Lung (tissue), 12 donors: ENCODE data around the gene ING4. TPM values are rescaled to one million over a fixed set of nuclear protein-coding genes. Genes with fewer than 3 reads are reported as not detected.

ENCODE experiments used
- ATAC-seq: fragments of 200-7000 bp; cut with Tn5 transposase; one replicate; pipeline ENCODE4 v1.9.1; 2020; ENCODE audit warnings: moderate number of reproducible peaks; ENCODE audit not compliant: insufficient read depth, low FRiP score
- DNase-seq, 3 donors: peaks; one replicate each; pipeline ENCODE4 v3.0.0-alpha.2; 2013 to 2017
- H3K27ac ChIP-seq, 2 donors: one replicate each; pipeline ENCODE4 v1.5.1; 2013; ENCODE audit warnings: mild to moderate bottlenecking in 2 of 2, moderate library complexity in 2 of 2, control low read depth in 1 of 2, inconsistent platforms in 1 of 2, low read depth in 1 of 2, low read length in 1 of 2
- H3K27me3 ChIP-seq, 3 donors: one replicate each; pipeline ENCODE4 v1.5.1; 2013; ENCODE audit warnings: low read length in 2 of 3; ENCODE audit not compliant: control insufficient read depth in 3 of 3, insufficient read depth in 3 of 3
- H3K36me3 ChIP-seq, 4 donors: one replicate each; pipeline ENCODE4 v1.5.1; 2013; ENCODE audit warnings: low read length in 4 of 4, mild to moderate bottlenecking in 1 of 4, moderate library complexity in 1 of 4; ENCODE audit not compliant: control insufficient read depth in 4 of 4, insufficient read depth in 4 of 4
- H3K4me1 ChIP-seq, 5 donors: one replicate each; pipeline ENCODE4 v1.5.1; 2013; ENCODE audit warnings: low read length in 5 of 5, mild to moderate bottlenecking in 2 of 5, moderate library complexity in 1 of 5; ENCODE audit not compliant: control insufficient read depth in 5 of 5, insufficient read depth in 5 of 5
- H3K4me3 ChIP-seq: one replicate; pipeline ENCODE4 v1.5.1; 2013; ENCODE audit warnings: mild to moderate bottlenecking, control low read depth, moderate library complexity
- H3K9ac ChIP-seq, 2 donors: one replicate each; pipeline ENCODE4 v1.5.1; 2013; ENCODE audit warnings: low read length in 2 of 2, control low read depth in 1 of 2; ENCODE audit not compliant: insufficient read depth in 1 of 2
- H3K9me3 ChIP-seq, 4 donors: one replicate each; pipeline ENCODE4 v1.5.1; 2013; ENCODE audit warnings: low read length in 3 of 4, mild to moderate bottlenecking in 1 of 4, moderate library complexity in 1 of 4; ENCODE audit not compliant: control insufficient read depth in 4 of 4, insufficient read depth in 3 of 4
- CTCF ChIP-seq: IDR thresholded peaks from 2 replicates; pipeline ENCODE4 v1.5.1; 2012; ENCODE audit warnings: mild to moderate bottlenecking; ENCODE audit errors: control extremely low read depth, extremely low read depth
- WGBS, 2 donors: extraction: QIAGEN DNeasy Blood & Tissue Kit; methylation state at CpG; one replicate each; pipeline ENCODE4 v1.1.7; 2013; 5-methylcytosine and 5-hydroxymethylcytosine counted together
- polyA plus RNA-seq, 2 donors: library from polyadenylated mRNA; stranded (reverse); fragments of 200-250 nt; gene quantifications; one replicate each; pipeline ENCODE4 v1.2.1, GENCODE V29; 2013
- total RNA-seq, 2 donors: library from RNA; depleted of rRNA in 1 of 2; stranded (reverse); fragments of >200 nt in 1 of 2; gene quantifications; one replicate each; pipeline ENCODE4 v1.2.1, GENCODE V29; 2014 to 2021
- donor health status: control.
- donor health status: control.
- donor health status: Bipolar disorder and iron deficiency.
- donor health status: healthy.
- donor health status: DM: yes; HTN: yes; CAD: no.

ING4 gene
- total and polyA plus RNA-seq, 4 donors: 20.3 to 74.3 (median 27.0) TPM

GRCh38 chr12:6612247-6612646 is 50.7 kb downstream of the ING4 start:
- H3K4me1 ChIP-seq: peaks cover 7 to 36% (median 17%) of the 10 kb centered on the region in 5 donors
- WGBS, 2 donors: 65 to 66% methylated on average over 6 of the region's 6 CpGs
- TF ChIP-seq CTCF: no peak
- peak overlapping the region in 1 of 2 donors; percentile 86 for H3K27ac ChIP-seq
- H3K4me3 ChIP-seq: no peak overlapping the region
- no peak overlapping the region for H3K9ac ChIP-seq
- no peaks in the 10 kb centered on the region for H3K27me3 ChIP-seq
- H3K9me3 ChIP-seq: peaks cover 0 to 3% (median 0%) of the 10 kb centered on the region in 4 donors
- ATAC-seq (no peak), DNase-seq (no peak)
- H3K36me3 ChIP-seq: no peaks in the 10 kb centered on the region

GRCh38 chr12:6608592-6609281 is 54.2 kb downstream of the ING4 start:
- DNase-seq (peak in 2 of 3 donors; percentile 53 to 54), ATAC-seq (no peak)
- H3K36me3 ChIP-seq: peaks cover 0 to 16% (median 3%) of the 10 kb centered on the region in 4 donors
- H3K27ac ChIP-seq: peak overlapping the region; percentile 62 to 95
- H3K27me3 ChIP-seq: no peaks in the 10 kb centered on the region
- no peak overlapping the region for H3K4me3 ChIP-seq
- H3K4me1 ChIP-seq: peaks cover 18 to 51% (median 22%) of the 10 kb centered on the region in 5 donors
- no peak overlapping the region for H3K9ac ChIP-seq
- no peak for TF ChIP-seq CTCF
- peaks cover 0 to 3% (median 0%) of the 10 kb centered on the region in 4 donors for H3K9me3 ChIP-seq
- WGBS, 2 donors: 50 to 53% methylated on average over 8 of the region's 8 CpGs

- H3K4me3 ChIP-seq: no peak overlapping the region
- DNase-seq (peak; percentile 72 to 96 (median 95)), ATAC-seq (peak; percentile 6)
- peaks cover 0 to 16% (median 3%) of the 10 kb centered on the region in 4 donors for H3K36me3 ChIP-seq
- H3K27ac ChIP-seq: peak overlapping the region; percentile 62 to 95
- no peak for TF ChIP-seq CTCF
- H3K9me3 ChIP-seq: peaks cover 0 to 3% (median 0%) of the 10 kb centered on the region in 4 donors
- WGBS, 2 donors: 2 to 3% methylated on average over 8 of the region's 8 CpGs
- no peaks in the 10 kb centered on the region for H3K27me3 ChIP-seq
- H3K4me1 ChIP-seq: peaks cover 15 to 53% (median 25%) of the 10 kb centered on the region in 5 donors
- H3K9ac ChIP-seq: peak overlapping the region in 1 of 2 donors; percentile 7
Observed at GRCh38 chr12:6607751-6608591, 54.9 kb downstream of the ING4 start.
